NCI-H226 (cell line): ENCODE measurements around the gene MAML2.

Experiments
- DNase-seq: peaks from one replicate; pipeline ENCODE4 v3.0.0-alpha.2; 2015

MAML2 gene

GRCh38 chr11:96178049-96178886 lies 164.7 kb downstream of the MAML2 start:
- DNase-seq, result no peak

GRCh38 chr11:96177146-96177545 lies 165.8 kb downstream of the MAML2 start:
- DNase-seq, result no peak

GRCh38 chr11:96173906-96174305 lies 169.1 kb downstream of the MAML2 start:
- no peak for DNase-seq

- no peak for DNase-seq
Observed at GRCh38 chr11:96173422-96173821, 169.6 kb downstream of the MAML2 start.

GRCh38 chr11:96172604-96173003 lies 170.4 kb downstream of the MAML2 start:
- DNase-seq, result no peak

GRCh38 chr11:96169250-96169649 lies 173.7 kb downstream of the MAML2 start:
- DNase-seq, result no peak

- peak; percentile 88 for DNase-seq
Observed at GRCh38 chr11:96168623-96169022, 174.4 kb downstream of the MAML2 start.

- DNase-seq, result no peak
Observed at GRCh38 chr11:96167787-96168186, 175.2 kb downstream of the MAML2 start.

- no peak for DNase-seq
Observed at GRCh38 chr11:96167203-96167758, 175.7 kb downstream of the MAML2 start.

- DNase-seq, result peak; percentile 90
Observed at GRCh38 chr11:96162816-96163499, 180.0 kb downstream of the MAML2 start.

- DNase-seq, result no peak
Observed at GRCh38 chr11:96161307-96162089, 181.5 kb downstream of the MAML2 start.

GRCh38 chr11:96160732-96161306 lies 182.2 kb downstream of the MAML2 start:
- no peak for DNase-seq

- no peak for DNase-seq
Observed at GRCh38 chr11:96159968-96160367, 183.0 kb downstream of the MAML2 start.

GRCh38 chr11:96158126-96158525 lies 184.9 kb downstream of the MAML2 start:
- DNase-seq, result no peak

- DNase-seq, result no peak
Observed at GRCh38 chr11:96157517-96157873, 185.5 kb downstream of the MAML2 start.

- no peak for DNase-seq
Observed at GRCh38 chr11:96156379-96156722, 186.6 kb downstream of the MAML2 start.

GRCh38 chr11:96155627-96156378 lies 187.2 kb downstream of the MAML2 start:
- DNase-seq, result peak; percentile 95

- DNase-seq, result peak; percentile 55
Observed at GRCh38 chr11:96154802-96155520, 188.0 kb downstream of the MAML2 start.

GRCh38 chr11:96152623-96153022 lies 190.4 kb downstream of the MAML2 start:
- no peak for DNase-seq

- no peak for DNase-seq
Observed at GRCh38 chr11:96151501-96151900, 191.5 kb downstream of the MAML2 start.

- DNase-seq, result no peak
Observed at GRCh38 chr11:96150609-96151008, 192.4 kb downstream of the MAML2 start.
